Natural killer cell (primary cell): ENCODE measurements around the gene CCDC30. TPM values are rescaled to one million over a fixed set of nuclear protein-coding genes. Genes with fewer than 3 reads are reported as not detected.
A peak's percentile ranks its signal among the peaks of the same experiment; 100 is the strongest.

Experiments
- ATAC-seq, 3 donors: fragments of 150-1000 bp in 2 of 3; fragments of 200-7000 bp in 1 of 3; cut with Tn5 transposase; 1 replicate in 1 of 3; 2 replicates in 2 of 3; pipeline ENCODE4 v1.10.0; 2021; ENCODE audit warnings: mild to moderate bottlenecking in 2 of 3, moderate library complexity in 2 of 3
- DNase-seq, 2 donors: peaks; one replicate each; pipeline versions ENCODE4 v3.0.0 to v3.0.0-alpha.2; 2013 to 2021; ENCODE audit warnings: mixed read lengths in 1 of 2
- H3K27ac ChIP-seq: one replicate; pipeline ENCODE4 v1.5.1; 2013; ENCODE audit warnings: mild to moderate bottlenecking, low read length
- H3K27me3 ChIP-seq: one replicate; pipeline ENCODE4 v1.6.1; 2013; ENCODE audit warnings: low read length; ENCODE audit not compliant: control insufficient read depth, insufficient read depth
- H3K36me3 ChIP-seq: one replicate; pipeline ENCODE4 v1.6.1; 2013; ENCODE audit warnings: low read length; ENCODE audit not compliant: control insufficient read depth, insufficient read depth
- H3K4me1 ChIP-seq: one replicate; pipeline ENCODE4 v1.6.1; 2013; ENCODE audit warnings: low read length; ENCODE audit not compliant: control insufficient read depth, insufficient read depth
- H3K4me3 ChIP-seq: one replicate; pipeline ENCODE4 v1.5.1; 2013; ENCODE audit warnings: low read length
- H3K9me3 ChIP-seq: one replicate; pipeline ENCODE4 v1.6.1; 2013; ENCODE audit warnings: low read length; ENCODE audit not compliant: control insufficient read depth, insufficient read depth
- H3K27ac Mint-ChIP-seq, 2 donors: one replicate each; pipeline ENCODE4 v1.8.0; 2022; ENCODE audit warnings: mild to moderate bottlenecking in 2 of 2, mixed read lengths in 2 of 2, moderate library complexity in 1 of 2
- H3K27me3 Mint-ChIP-seq, 2 donors: one replicate each; pipeline ENCODE4 v1.8.0; 2022; ENCODE audit warnings: low read depth in 2 of 2, mixed read lengths in 2 of 2
- H3K36me3 Mint-ChIP-seq: one replicate; pipeline ENCODE4 v1.8.0; 2022; ENCODE audit warnings: mixed read lengths
- H3K4me1 Mint-ChIP-seq, 2 donors: one replicate each; pipeline ENCODE4 v1.8.0; 2022; ENCODE audit warnings: mixed read lengths in 2 of 2
- H3K4me3 Mint-ChIP-seq: one replicate; pipeline ENCODE4 v1.8.0; 2022; ENCODE audit warnings: mild to moderate bottlenecking, moderate library complexity, mixed read lengths
- H3K9me3 Mint-ChIP-seq, 2 donors: one replicate each; pipeline ENCODE4 v1.8.0; 2022; ENCODE audit warnings: mixed read lengths in 2 of 2
- WGBS: methylation state at CpG from one replicate; pipeline ENCODE4 v1.1.7; 2013; ENCODE audit warnings: missing lambda C conversion rate; ENCODE audit not compliant: insufficient coverage; 5-methylcytosine and 5-hydroxymethylcytosine counted together
- intact Hi-C: fragments of 100-400 bp; cut with micrococcal nuclease; formaldehyde crosslinking; loops from one replicate; pipeline ENCODE4 v1.14.2; 2022
- total RNA-seq, 4 donors: library from RNA; stranded (reverse); fragments of 120-200 nt in 1 of 4; gene quantifications; one replicate each; pipeline versions ENCODE4 v1.2.3 to v1.2.4, GENCODE V29; 2013 to 2022
- TF ChIP-seq, protein P1 (sequence below): fragments of 200-600 bp; IDR thresholded peaks from one replicate; pipeline ENCODE4 v1.8.0; 2022; ENCODE audit warnings: antibody characterized with exemption

CCDC30 gene
- total RNA-seq, result 1 to 10 TPM; 4.5 to 6.1 (median 5.0) TPM
- total RNA-seq (2013), result 7.5 TPM

DNA sequence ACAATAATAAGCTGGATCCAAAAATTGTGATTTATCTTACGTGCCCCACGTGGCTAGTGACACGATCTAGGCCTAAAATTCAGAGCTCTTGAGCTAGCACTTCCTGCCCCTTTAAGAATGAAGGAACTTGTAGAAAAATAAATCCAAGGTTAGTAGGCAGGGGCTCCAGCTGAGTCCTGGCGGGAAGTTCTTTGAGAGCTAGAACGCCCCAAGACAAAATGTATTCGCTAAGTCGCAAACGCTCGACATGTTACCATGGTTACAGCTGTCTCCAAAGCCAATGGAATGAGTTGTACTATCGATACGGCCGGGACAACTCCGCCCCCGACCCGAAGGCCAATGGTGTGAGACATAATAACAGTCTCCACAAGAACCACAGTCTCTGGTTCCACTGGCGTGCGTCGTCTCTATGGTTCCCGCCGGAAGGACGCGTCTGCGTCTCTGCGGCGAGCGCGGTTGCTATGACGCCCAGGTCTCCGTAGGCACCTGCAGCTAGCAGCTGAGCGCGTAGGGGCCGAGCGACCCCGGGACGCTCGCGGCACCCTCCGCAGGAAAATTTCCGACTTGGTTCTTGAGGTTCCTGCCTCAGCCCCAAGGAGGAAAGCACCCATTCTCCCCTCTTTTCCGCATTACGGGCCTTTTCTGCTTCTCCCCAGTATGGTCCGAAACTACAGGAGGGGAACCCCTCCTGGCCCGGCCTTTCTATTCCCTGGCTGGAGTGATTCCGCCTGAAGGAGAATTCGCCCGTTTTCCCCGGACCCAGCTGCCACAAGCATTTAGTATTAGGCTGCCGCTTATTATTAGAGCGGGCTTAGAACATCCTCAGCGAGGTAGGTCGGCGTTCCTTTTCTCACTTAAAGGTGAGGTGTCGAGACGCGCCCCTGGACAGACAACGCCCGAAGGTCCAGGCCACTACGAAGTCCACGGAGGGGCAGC, at the start of gene CCDC30:
TSS of gene CCDC30 (plus strand) at position 459 of the 936 bp plus-strand sequence. CDS start 17,266 bp downstream, outside the sequence.
- H3K4me3 Mint-ChIP-seq, result peak within 1 kb of the TSS; percentile 87
- TF ChIP-seq, protein P1, sequence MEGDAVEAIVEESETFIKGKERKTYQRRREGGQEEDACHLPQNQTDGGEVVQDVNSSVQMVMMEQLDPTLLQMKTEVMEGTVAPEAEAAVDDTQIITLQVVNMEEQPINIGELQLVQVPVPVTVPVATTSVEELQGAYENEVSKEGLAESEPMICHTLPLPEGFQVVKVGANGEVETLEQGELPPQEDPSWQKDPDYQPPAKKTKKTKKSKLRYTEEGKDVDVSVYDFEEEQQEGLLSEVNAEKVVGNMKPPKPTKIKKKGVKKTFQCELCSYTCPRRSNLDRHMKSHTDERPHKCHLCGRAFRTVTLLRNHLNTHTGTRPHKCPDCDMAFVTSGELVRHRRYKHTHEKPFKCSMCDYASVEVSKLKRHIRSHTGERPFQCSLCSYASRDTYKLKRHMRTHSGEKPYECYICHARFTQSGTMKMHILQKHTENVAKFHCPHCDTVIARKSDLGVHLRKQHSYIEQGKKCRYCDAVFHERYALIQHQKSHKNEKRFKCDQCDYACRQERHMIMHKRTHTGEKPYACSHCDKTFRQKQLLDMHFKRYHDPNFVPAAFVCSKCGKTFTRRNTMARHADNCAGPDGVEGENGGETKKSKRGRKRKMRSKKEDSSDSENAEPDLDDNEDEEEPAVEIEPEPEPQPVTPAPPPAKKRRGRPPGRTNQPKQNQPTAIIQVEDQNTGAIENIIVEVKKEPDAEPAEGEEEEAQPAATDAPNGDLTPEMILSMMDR, result no peak

DNA sequence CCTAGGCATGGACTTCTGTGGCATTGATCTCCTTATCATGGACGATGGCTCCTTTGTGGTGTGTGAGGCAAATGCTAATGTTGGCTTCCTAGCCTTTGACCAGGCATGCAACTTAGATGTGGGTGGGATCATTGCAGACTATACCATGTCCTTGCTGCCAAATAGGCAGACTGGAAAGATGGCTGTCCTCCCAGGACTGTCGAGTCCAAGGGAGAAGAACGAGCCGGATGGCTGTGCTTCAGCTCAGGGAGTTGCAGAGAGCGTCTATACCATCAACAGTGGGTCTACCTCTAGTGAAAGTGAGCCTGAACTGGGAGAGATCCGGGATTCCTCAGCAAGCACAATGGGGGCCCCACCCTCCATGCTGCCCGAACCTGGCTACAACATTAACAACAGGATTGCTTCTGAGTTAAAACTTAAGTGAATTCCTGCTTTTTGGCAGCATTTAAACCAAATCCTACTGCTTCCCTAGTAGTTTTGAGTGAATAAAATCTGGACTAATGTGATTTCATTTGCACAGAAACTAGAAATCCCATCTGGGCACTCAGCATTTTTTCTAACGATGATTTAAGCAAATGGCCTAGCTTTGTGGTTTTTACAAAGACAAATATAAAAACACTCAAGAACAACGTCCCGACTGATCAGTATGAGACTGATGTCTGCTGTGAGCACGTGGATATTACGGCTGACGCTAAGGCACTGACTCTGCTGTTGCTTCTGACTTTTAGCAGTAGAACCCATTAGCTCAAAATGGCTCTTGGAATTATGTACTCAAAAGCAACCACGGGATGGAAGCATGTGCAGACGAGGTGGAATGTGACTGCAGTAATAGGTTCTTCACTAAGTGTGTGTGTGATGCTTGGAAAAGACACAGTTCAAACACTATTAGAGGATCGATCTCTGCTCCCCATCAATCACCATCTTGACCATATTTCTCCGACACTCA, 48.3 kb upstream of the CCDC30 start:
- Mint-ChIP-seq H3K9me3 (no peaks in the 10 kb centered on the region), H3K27me3 (peaks cover 1 to 3% of the 10 kb centered on the region in 2 donors), H3K4me1 (no peaks in the 10 kb centered on the region), H3K4me3 (no peak overlapping the region), H3K36me3 (no peaks in the 10 kb centered on the region), H3K27ac (no peak overlapping the region)
- no peak for ATAC-seq
- H3K9me3 ChIP-seq, result no peaks in the 10 kb centered on the region
- DNase-seq, result no peak
- intact Hi-C loops, result no loop called here
- no peak overlapping the region for H3K4me3 ChIP-seq
- H3K36me3 ChIP-seq, result no peaks in the 10 kb centered on the region
- H3K27me3 ChIP-seq, result no peaks in the 10 kb centered on the region
- 91% methylated on average over 16 of the region's 17 CpGs for WGBS
- H3K4me1 ChIP-seq, result no peaks in the 10 kb centered on the region
- H3K27ac ChIP-seq, result no peak overlapping the region
- TF ChIP-seq, protein P1, result no peak

More for the DNA sequence above, at the start of gene CCDC30:
- H3K9me3 Mint-ChIP-seq, result no peaks in the 10 kb centered on the region
- 3% methylated on average over 59 of the region's 59 CpGs for WGBS
- H3K4me1 ChIP-seq, result peaks cover 12% of the 10 kb centered on the region
- H3K4me3 ChIP-seq, result peak within 1 kb of the TSS; percentile 40
- peaks cover 16% of the 10 kb centered on the region for H3K36me3 Mint-ChIP-seq
- H3K27me3 Mint-ChIP-seq, result no peaks in the 10 kb centered on the region
- H3K36me3 ChIP-seq, result peaks cover 29% of the 10 kb centered on the region
- H3K27me3 ChIP-seq, result no peaks in the 10 kb centered on the region
- intact Hi-C loops, result loop anchor here (5.0 to 10.0 kb wide), 2 partner anchors 219 to 472 kb away; partner anchors contain the start of gene YBX1
- H3K27ac ChIP-seq, result peak within 1 kb of the TSS; percentile 74
- H3K9me3 ChIP-seq, result no peaks in the 10 kb centered on the region
- peaks cover 26 to 35% of the 10 kb centered on the region in 2 donors for H3K4me1 Mint-ChIP-seq
- DNase-seq (peak; percentile 95 to 99), ATAC-seq (peak; percentile 95 to 100 (median 96))
- H3K27ac Mint-ChIP-seq, result peak within 1 kb of the TSS; percentile 92

DNA sequence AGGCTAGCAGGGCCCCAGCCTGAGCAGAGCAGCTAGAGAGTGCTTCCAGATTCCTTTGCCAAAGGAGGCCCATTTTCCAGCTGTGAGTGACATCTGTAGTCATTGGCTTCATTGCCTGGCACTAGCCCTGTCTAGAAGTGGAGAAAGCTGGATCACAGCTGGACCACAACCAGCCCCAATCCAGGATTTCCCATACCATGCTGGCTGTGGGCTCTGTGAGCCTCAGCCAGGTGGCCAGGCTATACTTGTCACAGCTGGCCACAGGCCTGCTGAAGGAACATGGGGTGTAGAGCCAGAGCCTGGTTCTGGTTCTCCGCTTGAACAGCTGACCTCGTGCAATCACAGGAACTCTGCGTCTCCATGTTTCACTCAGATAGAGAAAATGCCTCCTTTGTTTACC, 45.9 kb upstream of the CCDC30 start:
- H3K36me3 Mint-ChIP-seq, result no peaks in the 10 kb centered on the region
- no peaks in the 10 kb centered on the region for H3K4me1 Mint-ChIP-seq
- Histone ChIP-seq H3K4me1 (peaks cover 4% of the 10 kb centered on the region), H3K9me3 (no peaks in the 10 kb centered on the region), H3K27ac (no peak overlapping the region), H3K36me3 (no peaks in the 10 kb centered on the region), H3K27me3 (no peaks in the 10 kb centered on the region), H3K4me3 (no peak overlapping the region)
- ATAC-seq, result no peak
- H3K27ac Mint-ChIP-seq, result no peak overlapping the region
- no peaks in the 10 kb centered on the region for H3K9me3 Mint-ChIP-seq
- TF ChIP-seq, protein P1, result no peak
- WGBS, result 71% methylated on average over 3 of the region's 3 CpGs
- no peak overlapping the region for H3K4me3 Mint-ChIP-seq
- H3K27me3 Mint-ChIP-seq, result peaks cover 5 to 24% of the 10 kb centered on the region in 2 donors
- intact Hi-C loops, result no loop called here
- no peak for DNase-seq
